Stimulated activated CD4-positive, alpha-beta T cell treated with anti-CD3 and anti-CD28 coated beads, Interleukin-2, amount 100 ng/mL, for 24 hours (primary cell): ENCODE data around the gene PARD3B.

Experiments used
- DNase-seq, 2 donors: peaks; one replicate each; pipeline ENCODE4 v3.0.0-alpha.2; 2020

PARD3B gene

DNA sequence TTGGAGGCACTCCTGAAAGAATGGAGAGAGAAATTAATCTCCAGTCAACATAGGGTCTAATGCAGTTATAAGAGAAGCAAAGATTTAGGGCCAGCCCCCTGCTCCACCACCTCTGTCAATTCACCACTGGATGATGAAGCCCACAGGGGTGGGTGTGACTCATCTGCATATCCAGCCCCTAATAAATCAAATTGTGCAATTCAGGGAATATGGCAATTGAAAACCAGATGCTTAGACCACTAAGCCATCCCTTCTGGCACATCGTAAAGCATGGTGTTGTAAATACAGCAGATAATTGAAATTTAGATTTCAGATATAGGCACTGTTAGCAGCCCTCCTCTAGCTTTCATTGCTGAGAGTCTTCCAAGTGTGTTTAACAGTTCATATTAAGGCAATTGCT is 541.4 kb downstream of the PARD3B start:
- no peak for DNase-seq

DNA sequence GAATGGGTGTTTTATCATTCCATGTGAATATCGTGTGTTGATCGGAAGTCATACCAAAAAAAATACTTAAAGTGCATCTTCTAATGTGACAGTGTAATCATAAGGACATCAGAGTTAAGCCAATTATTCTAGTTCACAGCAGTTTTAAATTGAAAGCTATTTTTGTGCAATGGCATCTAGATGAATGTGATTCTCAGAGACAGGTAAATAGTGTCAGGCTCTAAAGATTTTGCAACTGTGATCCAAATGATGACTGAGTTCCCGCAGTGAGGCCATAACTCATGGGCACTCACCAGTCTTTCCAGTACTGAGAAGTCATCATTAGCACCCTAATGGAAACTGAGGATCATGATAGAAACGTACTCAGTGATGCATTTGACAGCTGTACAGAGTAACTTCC is 542.6 kb downstream of the PARD3B start:
- no peak for DNase-seq

DNA sequence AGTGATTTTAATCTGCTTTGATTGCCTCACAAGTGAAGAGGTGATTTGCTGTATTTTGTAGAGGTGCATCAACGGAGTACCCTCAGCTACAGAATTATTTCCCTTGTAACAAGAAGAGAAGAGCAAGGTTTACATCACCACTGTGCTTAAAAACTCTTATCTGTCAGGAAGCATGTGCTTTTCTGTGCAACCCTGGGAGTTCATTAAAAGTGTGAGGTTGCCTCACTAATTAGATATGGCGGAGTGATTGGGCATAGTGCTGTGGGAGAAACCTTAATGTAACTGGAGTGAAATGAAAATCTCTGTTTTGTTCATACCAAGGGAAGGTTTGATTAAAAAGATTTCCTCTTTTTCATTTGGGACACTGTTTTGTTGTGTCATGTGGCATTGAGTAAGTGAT is 544.7 kb downstream of the PARD3B start:
- no peak for DNase-seq

DNA sequence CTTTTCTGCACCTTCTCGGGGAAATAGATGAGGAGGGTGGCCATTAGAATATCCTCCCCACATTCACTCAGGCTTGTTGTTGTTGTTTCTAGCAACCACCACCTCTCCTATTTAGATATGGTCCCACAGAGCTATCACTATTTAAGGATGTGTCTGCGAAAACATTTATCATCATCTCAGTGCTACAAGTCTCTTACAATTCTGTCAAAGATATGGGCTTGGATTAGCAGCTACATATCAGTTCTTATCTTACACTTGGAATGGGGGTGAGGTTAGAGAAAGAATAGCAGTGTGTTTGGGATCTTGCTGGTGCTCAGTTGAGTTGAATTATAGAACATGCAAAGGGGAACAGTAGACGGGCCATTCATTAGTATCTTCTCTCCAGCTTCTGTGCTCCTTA is 546.1 kb downstream of the PARD3B start:
- no peak for DNase-seq

DNA sequence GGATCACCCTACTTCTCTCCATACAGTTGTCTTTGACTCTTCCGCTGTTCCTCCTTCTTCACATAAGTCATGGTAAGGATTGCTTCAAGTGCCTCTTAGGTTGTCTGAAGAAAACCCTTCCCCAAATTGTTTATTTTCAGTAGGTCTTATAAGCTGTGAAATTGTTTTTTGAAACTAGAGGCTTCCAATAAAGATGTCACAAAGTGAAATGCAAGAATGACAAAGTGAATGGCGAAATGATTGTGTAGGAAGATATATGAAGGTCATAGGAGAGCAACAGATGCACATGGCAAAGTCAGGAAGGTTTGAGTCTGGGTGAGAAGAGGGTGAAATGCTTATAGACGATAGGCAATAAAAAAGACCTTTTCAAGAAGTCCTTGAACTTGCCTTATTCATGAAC is 548.8 kb downstream of the PARD3B start:
- DNase-seq = no peak

DNA sequence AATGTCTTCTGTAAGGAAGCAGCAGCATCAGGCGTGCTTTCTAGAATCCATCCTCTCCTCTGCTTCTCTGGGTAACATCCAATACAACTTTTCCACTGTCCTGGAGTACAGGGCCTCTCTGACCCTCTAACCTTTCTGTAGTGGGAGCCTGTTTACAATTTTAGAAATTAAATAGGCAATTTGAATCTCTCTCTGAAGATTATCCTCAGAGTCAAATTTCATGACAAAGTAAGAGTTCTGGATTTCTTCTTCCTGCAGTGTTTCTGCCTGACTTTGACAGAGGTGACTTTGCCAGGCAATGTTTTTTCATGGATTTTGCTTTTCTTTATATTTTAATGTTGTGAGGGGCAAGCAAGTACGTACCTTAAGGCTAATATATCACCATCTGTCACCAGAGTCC is 558.4 kb downstream of the PARD3B start:
- DNase-seq = no peak

DNA sequence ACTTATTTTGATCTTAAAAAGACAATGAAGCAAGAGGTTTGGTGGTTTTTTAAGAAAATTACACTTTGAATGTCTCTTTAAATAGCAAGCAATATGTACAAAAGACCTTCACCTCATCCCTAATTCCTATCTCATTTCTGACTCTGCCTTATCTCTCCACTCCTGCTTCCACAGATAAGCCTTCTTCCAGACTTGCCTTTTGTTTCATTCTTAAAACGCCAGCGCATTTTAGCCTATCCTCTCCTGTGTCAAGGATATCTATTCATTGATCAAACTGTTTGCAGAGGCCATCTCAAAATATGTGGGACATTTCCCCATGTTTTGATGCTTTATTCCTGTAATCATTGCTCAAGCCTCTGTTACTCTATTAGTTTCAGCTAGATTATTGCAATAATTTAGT is 562.5 kb downstream of the PARD3B start:
- no peak for DNase-seq

DNA sequence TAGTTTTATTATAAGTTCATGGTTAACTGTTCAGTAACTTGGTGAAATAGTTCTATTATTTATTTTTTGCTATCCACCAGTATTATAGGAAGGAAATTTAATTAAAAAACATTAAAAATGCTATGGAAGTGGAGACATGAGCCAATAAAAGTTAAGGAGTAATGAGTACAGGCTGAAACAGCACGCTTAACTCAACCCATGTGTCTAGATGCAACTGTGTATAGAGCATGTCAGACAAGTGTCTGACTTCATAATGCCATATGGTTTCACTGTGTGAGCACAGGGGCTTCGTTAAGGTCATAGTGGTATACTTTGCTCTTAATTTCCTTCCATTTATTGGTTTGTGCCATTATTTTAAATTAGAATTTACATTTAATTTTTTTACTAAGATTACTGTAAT is 570.2 kb downstream of the PARD3B start:
- no peak for DNase-seq

DNA sequence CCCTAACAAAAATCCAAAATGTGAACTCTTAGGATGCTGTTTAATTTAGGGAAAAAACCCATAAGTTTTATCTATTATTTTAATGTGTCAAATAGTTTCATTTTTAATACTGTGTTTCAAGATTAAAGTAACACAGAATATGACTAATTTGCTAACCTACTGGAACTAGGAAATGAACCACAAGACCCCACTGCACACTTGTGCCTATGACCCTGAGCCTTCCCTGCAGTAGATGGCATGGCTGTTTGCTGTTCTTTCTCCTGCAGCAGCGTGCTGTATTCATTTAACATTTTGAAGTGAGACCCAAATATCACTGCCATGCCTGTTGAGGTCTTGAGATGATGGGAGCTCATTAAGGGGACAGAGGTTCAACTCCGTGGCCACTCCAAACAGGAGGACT is 571.9 kb downstream of the PARD3B start:
- no peak for DNase-seq

DNA sequence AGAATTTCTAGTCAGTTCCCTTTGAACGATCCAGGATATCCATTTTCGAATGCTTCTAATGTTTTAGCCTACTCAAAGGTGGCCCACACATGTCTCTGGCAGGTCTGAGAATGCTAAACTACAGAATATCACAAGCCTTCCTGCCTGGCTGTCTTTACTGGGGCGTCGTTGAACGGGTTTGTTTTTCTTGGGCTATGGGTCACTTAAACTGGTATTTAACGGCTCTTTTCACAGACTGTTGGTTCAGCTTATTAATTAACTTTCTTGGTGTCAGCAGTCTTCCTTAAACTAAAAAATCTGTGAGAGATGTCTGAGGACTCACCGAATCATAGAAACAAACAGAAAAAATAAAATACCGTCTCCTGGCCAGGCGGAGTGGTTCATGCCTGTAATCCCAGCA is 573.9 kb downstream of the PARD3B start:
- no peak for DNase-seq

DNA sequence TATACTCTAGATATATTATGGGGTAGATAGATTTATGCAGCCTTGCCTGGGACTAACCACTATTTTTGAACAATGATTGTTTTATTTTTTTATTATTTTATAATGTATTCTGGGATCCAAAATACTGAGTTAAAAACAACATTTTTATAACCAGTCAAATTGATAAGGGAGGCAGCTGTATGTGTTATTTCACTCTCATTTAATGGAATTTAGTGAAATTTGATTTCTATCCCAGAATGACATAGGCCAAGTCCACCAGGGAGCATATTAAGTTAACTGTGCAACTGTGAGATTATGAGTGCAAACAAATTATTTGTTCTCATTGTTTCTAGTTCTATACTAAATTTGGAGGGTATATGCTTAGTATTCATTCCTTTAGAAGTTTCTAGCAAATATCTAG is 583.5 kb downstream of the PARD3B start:
- no peak for DNase-seq

DNA sequence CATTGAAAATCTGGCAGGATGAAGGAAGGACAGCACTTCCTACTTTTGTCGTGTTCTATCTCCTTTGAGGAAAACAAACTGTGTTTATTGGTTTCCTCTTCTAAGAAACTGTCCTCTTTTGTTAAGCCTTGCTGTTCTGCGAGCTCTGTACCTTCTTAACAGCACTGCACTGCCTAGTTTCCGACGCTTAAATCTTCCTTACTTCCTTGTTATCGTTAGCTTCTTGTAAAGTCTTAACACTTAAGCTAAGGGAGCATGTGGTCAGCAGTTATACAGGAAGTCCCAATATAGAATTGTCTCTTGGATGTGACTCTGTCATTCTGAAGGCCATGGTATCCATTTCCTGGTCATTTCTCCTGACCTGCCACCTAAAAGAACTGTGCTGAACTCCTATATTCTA is 584.3 kb downstream of the PARD3B start:
- DNase-seq = no peak

DNA sequence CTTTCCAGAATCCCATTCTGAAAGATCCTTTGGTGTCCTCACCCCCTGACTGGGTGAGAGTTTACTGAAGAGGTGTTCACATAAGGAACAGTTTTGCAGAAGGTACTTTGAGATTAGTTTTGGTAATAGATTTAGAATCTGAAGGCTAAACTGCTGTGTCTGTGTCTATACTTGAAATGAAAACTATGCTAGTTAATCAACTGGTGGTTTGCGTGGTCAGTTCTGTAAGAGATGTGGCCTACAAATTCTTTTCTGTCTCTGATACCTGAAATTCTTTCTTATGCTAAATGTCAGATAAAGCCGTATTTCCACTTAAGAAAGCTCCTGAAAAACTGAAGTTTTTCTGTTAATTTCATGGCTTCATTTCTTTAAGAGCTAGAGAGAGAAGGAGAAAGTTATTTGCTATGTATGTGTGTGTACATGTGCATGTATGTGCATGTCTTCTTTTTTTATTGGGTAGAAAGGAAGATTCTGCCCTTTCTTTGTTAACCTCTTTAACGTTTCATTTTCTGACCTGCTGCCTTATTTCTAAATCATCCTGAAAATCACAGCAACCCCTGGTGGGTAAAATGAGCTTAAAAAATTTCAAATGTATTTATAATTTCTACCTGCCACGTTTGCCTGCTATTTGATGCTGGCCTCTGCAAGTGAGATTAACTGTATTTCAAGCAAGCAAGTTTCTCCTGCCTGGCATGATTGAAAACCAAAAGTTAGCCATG is 585.0 kb downstream of the PARD3B start:
- DNase-seq = no peak

DNA sequence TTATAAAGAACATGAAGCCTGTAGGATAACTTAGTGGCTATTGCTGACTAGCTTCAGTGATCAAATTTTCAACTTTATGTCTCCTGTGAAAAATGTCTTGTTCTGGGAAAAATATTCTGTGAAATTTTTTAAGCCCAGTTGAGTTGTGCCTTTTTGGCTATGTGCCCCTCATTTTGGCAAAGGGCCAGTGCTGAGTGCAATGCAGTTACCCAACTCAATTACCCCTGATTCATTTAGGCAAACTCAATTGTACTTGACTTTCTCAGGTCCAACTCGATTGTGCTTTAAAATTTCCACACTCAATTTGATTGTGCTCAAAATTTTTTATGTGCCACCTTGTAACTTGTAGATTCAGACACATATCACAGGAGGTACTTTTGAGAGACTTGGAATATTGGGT is 588.3 kb downstream of the PARD3B start:
- DNase-seq = no peak

DNA sequence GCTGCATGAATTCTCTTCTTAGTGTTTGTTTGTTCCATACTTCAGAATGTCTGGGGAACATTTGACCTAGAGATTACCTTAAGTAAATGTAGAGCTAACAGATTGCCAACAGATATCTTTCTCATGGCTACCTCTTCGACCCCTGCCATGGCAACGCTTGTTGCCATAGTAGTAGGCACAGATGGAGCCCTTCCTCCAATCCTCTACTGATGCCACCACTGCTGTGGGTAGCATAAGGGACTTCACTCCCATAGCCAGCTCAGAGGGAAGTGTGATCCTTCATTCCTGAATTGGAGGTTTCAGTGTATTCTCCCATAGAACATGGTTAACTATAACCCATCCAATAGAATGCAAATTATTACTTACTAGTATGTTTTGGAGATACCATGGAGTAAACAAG is 593.5 kb downstream of the PARD3B start:
- DNase-seq = no peak

DNA sequence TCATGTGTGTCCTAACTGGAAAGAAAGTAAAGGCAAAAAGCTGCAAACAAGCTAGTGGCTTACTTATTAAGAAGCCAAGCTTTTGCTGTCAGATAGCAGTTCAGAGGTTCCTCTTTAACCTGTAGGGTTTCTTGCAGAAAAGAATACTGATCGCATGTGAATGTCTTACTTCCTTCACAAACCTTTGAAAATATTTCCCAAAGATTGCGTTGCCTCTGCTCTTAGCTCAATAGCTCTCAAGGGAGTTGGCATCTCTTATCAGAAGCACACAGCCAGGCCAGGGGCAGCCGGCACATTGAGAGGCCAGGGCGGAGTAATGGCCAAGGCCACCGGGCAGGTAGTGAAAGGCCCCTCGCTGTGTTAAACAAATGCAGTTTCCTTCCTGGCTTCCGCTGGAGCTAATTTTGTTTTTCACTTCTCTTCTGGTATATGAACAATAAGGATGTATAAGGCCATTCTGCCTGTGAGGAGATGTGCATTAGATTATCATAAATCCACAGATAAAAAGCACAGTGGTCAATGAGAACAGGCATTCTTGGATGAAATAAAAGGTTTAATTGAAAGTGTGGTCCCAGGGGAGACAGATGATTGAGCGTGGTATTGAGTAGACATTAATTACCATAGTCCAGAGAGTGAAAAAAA is 594.7 kb downstream of the PARD3B start:
- DNase-seq = no peak

DNA sequence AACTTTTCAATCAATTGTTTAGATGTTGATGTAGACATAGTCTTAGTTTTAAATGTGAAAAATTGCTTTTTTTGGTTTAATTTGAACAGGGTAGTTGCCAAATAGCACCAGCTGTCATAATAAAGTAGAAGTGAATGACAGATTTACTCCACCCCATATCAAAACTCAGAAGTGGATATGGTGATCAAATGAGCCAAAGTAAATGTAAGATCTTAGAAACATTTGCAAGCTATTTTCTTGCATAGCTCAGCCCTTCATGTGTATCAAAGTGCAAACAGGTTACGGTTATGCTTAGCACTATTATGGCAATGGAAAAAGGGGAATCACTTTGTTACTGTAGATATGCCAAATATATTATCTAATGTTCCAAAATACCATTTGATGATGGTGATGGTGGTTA is 596.1 kb downstream of the PARD3B start:
- DNase-seq = no peak

DNA sequence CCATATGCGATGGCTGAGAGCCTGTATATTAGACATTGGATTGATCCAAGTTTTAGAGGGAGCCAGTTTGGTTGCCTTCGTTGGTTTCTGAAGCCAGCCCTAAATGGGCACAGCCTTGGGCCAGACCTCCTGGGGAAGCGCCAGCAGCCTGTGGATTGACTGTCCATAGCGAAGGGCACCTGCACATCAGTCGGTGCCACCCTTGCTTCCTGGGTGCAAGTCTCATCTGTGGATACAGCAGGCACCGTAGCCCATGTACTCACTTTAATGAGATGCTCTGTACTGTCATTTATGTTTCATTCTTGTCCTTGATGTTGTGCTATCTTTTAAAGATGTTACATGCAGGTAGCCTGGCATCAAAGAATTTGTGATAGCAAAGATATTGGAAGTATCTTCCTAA is 600.6 kb downstream of the PARD3B start:
- DNase-seq = no peak

DNA sequence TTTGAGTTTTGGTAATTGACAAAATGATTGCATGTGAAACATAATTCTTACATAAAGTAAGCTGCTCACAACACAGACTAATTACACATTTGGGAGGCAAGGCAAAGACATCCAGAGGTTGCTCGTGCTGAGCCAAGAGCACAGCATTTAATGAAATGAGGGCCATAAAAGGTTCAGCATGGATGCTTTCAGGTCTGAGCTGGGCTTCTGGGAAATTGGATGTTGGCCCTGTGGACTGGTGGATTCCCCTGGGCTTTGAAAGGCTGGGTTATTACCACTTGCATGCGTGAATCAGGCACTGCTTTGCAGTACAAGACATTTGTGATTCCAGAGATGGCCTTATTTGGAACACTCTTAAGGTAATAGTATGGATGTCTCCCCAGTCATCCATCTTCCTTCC is 603.5 kb downstream of the PARD3B start:
- no peak for DNase-seq

DNA sequence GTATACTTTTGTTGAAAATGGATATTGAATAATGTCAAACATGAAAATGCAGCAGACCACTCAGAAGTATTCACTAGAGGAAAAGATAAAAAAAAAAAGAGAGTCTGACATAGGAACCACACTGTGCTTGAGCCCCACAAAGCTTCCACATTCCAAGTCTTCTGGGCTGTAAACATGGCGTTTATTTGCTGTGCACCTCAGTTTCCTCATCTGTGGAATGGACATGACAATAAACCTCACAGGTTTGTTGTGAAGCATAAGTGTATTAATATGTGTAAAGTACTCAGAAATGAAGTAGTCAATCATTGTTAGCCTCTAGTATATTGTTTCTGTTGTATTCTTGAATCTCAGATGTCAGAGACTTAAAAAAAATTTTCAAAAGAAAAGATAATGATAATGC is 611.2 kb downstream of the PARD3B start:
- no peak for DNase-seq

DNA sequence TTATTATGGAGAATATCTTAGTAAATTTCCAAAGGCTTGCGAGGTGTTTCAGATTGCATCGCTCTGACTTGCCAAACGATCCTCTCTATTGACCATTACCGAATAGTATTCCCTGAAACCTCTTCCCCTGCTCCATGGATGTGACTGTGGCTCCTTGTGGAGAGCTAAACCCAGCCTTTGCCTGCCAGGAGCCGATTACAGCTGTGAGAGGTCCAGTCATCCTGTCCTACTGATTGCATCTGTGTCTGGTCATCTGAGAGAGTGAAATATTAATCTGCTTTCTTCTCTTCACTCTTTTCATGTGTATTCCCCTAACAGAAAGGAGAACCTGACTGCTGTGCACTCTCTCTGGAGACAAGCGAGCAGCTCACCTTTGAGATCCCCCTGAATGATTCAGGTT is 613.1 kb downstream of the PARD3B start:
- DNase-seq = no peak

DNA sequence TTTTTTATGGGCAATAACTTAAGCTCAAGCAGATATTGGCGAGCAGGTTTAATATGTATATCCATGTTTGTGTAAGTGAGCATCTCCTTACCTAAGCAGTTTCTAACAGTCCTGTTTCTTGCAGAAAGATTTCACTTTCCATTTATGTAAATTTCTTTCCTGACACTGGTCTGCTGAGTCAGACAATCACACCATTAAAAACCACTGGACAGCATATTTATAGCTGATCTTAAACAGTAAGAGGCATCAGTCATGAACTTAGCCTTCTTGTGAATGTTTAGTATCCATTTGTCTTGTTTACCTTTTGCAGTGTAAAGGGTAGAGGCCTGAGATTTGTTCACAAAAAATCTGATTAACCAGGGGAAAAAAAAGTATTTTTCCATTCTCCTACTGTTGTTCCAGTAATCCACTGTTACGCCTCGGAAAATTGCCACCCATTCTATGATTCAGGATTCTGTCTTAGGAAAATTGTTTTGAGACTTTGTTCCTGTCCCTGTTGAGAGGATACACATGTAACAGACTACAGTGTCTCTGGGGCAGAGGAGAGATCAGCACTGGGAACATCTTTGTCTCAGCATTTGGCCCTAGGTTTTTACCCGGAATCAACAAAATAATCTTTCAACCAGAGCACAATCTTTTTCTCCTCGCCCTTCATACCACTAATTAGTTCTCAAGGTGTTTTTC is 616.0 kb downstream of the PARD3B start:
- no peak for DNase-seq

DNA sequence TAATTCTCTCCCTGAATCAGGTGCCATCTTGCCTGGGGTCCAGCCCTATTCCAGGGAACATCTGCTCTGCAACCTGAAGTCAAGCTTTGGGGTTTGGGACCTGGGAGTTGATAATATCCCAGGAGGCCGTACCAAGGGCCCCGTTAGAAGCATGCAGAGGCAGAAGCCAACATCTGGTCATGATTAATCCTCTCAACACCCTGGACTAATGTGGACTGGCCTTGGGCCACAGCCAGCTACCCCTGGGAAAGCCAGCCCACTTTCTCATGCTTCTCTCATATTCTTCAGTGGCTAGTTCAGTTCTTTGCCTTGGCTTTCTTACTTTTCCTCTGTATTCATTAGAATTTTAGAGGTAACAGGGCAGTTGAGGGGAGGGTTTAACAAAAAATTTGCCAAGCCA is 621.5 kb downstream of the PARD3B start:
- DNase-seq = no peak

DNA sequence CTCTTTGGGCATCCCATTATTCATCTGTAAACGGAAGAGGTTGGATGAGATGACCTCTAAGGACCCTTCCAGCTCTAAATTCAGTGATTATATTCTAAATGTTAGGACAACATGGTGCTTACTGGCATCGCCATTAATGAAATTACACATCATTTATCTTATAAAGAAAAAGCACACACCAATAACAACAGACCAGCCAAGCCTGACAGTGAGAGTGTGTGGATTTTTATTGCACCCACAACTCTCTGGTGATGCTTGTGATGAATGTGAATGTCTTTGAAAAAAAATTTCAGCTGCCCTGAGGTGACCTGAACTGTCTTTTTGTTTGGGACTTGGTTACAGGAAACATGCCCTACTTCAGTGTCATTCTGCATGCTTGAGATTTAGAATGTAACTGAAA is 623.7 kb downstream of the PARD3B start:
- DNase-seq = no peak

DNA sequence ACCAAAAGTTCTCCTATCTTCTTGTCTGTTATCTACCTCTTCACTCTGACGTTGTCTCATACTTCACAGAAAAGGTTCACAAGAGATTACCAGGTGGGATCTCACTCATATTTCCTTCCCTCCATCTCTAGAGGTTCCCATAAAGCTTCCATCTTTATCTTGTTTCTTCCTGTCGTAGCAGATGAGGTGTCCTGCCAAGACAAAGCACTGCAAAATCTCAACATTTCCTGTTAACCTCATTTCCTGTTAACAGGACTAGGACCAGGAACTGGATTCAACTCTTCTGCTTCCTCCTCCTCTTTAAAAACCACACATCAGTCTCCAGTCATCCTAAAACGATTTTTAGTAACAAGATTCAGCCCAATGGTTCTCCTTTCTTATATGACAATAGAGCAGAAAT is 624.2 kb downstream of the PARD3B start:
- no peak for DNase-seq
